COLO829 (cell line): ENCODE measurements around the gene SLC11A1.

Experiments
- DNase-seq: peaks from one replicate; pipeline ENCODE4 v3.0.0; 2012; ENCODE audit warnings: low spot score

Gene SLC11A1

DNA sequence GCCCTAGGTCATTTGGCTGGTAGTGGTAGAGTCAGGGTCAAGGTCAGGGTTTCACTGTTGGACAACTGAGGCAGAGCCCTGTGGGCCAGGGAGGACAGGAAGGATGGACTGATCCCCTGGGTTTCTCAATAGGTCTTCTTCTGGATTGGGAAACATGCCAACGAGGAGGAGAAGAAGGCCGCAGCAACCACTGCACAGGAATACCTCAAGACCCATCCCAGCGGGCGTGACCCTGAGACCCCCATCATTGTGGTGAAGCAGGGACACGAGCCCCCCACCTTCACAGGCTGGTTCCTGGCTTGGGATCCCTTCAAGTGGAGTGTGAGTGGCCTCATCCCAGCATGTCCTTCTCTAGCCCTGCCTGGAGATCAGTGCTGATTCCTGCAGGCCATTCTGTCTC lies 54.9 kb downstream of the SLC11A1 start:
- no peak for DNase-seq

GRCh38 chr2:218437969-218438368 lies 55.9 kb downstream of the SLC11A1 start:
- no peak for DNase-seq

- no peak for DNase-seq
Observed at GRCh38 chr2:218438596-218438995, 56.5 kb downstream of the SLC11A1 start.

- no peak for DNase-seq
Observed at GRCh38 chr2:218444692-218445357, 62.8 kb downstream of the SLC11A1 start.

DNA sequence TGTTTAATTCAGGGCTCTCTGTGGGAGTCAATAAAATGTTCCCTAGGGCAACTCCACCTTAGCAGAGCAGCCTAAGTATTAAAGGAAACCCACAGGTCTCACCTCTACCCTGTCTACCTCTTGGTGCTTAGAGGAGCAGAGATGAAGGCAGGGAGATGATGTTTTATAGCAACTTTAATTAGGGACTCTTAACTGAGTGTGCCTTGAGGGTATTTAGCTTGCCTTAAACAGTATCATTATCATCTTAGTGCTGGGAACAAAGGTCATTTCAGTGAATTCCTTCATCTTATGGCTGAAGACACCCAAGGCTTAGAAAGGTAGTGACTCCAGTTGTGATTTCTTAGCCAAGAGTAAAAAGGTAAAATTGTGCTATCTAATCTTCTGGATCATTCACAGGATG lies 63.5 kb downstream of the SLC11A1 start:
- DNase-seq, result no peak
